ENCODE results near the gene DZIP1L.
"Not testable (repeated sequence)": the region's sequence is repeated elsewhere in the genome, so short reads cannot be mapped to it uniquely, and the experiment has no call there.

Gene DZIP1L

DNA sequence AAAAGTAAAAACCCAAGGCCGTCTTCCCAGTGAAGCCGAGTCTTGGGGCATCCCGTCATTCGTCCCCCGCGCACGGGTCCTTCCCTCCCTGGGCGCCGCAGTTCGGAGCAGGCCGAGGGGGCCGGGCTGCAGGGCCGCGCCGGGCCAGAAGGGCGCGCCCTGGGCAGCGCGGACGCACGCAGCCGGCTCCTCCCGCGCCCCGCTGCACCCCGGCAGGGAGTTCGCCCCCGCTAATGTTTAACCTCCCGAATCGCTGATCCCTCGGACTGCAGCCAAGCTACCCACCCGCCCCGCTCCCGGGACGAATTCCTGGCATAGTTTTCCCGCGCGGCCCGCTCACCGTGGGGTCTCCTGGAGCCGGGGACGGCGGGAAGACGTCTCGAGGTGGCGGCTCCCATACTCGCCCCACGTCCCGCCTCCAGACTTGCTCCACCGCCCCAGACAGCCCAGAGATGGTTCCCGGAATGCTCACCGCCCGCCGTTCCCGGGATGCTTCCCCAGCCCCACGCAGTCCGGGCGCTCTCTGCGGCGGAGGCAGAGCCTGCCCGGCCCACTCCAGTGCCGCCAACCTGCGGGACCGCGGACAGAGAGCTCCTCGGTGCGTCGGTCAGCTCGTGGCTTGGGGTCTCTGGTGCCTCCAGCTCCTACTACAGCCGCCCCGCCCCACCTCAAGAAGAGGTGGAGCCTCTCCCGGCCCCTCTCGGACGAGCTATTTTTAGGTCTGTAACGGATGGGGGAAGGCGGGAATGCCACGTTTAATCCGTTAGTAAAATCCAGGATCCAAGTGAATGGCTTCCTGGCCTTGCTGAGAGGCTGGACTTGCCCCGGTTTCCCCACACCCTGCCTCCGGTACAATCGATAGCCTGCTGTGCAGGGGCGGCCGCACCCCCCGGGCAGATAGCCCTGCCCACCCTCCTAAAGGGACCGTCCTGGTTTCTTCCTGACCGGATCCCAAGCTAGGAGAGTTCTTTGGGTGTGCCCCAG, at the start of gene DZIP1L:
TSS of gene DZIP1L (minus strand) at position 621 of the 984 bp plus-strand sequence. CDS start 11,637 bp downstream, outside the sequence.
- in situ Hi-C loops (cut with MboI; ENCODE audit: low sequenced_read_pairs) = no loop called here

GRCh38 chr3:138165061-138165460, 49.7 kb upstream of the DZIP1L start:
- in situ Hi-C loops (cut with MboI; ENCODE audit: low sequenced_read_pairs) = no loop called here

DNA sequence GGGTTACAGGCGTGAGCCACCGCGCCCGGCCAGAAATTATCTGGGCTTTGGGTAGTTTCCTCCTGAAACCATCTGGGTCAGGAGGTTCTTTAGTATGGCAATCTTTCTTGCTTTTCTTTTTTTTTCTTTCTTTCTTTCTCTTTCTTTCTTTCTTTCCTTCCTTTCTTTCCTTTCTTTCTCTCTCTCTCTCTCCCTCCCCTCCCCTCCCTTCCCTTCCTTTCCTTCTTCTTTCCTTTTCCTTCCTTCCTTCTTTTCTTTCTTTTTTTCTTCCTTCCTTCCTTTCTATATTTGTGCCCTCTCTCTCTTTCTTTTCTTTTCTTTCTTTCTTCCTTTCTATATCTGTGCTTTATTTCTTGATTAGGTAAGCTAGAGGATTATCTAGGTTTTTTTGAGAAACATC, 42.3 kb upstream of the DZIP1L start:
- in situ Hi-C loops (cut with MboI; ENCODE audit: low sequenced_read_pairs) = no loop called here

DNA sequence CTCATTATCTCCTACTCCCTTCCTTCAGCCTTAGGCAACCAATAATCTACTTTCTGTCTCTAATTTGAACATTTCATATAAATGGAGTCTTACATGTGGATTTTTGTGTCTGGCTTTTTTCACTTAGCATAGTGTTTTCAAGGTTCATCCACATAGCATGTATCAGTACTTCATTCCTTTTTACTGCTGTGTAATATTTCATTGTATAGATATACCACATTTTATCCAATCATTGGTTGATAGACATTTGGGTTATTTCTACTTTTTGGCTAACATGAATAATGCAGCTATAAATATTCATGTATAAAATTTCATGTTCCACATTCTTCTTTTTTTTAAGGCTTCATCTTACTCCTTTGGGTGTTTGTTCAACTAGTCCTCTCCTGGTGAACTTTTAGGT, 39.1 kb upstream of the DZIP1L start:
- in situ Hi-C loops (cut with MboI; ENCODE audit: low sequenced_read_pairs) = no loop called here

DNA sequence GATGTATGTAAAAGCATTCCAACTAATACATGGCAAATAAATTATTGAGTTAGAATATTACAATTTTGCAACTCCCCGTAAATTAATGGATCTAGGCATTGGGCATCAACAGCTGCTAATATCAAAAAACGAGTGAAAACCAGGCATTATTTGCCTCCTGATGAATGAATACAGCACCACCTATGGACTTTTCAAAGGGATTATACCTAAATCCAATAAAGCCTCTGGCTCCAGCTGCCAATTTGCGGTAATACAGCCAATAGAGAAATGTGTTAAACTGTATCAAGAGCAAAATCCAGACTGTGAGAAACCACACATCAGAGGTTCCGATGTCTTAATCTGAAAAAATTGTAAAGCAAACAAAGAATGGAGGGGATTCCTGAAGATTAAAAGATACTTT, 33.1 kb upstream of the DZIP1L start:
- in situ Hi-C loops (cut with MboI; ENCODE audit: low sequenced_read_pairs) = no loop called here

DNA sequence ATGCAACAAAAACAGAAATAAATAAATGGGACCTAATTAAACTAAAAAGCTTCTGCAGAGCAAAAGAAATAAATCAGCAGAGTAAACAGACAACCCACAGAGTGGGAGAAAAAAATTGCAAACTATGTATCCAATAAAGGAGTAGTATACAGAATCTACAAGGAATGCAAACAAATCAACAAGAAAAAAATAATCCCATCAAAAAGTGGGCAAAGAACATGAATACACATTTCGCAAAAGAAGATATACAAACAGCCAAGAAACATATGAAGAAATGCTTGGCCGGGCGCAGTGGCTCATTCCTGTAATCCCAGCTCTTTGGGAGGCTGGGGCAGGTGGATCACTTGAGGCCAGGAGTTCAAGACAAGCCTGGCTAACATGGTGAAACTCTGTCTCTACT, 26.8 kb upstream of the DZIP1L start:
- in situ Hi-C loops (cut with MboI; ENCODE audit: low sequenced_read_pairs) = not testable (repeated sequence)

DNA sequence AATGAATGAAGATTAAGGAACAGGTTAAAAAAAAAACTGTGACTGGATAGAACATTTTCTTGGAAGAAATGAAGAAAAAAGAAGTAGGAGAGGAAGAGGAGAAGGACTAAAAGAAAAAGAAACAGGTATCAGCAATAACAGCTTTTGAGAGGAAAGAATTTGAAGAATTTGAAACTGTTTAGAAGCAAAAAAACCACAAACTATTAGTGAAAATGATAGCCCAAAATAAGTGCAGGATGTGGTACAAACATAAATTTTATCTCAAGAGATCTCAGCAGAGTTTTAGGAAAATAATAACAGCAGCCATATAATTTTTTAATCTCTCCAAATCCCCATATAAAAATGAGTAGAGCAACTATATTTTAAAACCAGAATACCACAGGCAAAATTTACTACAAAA, 25.5 kb upstream of the DZIP1L start:
- in situ Hi-C loops (cut with MboI; ENCODE audit: low sequenced_read_pairs) = no loop called here

DNA sequence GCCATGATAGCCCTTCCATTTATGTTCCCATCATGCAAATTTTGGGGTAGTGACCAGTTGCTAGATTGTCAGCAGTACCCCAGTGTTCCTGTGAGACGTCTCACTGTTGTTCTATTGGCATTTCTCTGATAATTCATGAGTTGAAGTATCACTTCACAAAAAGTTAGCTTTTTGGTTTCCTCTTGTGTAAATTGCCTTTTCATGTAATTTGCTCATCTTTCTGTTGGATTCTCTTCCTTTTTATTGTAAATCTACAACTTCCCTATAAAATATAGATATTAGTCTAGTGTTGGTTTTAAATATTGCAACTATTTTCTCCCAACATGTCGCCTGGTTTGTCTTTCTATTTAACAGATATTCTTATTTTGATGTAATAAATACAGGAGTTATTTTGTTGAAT, 24.3 kb upstream of the DZIP1L start:
- in situ Hi-C loops (cut with MboI; ENCODE audit: low sequenced_read_pairs) = no loop called here

DNA sequence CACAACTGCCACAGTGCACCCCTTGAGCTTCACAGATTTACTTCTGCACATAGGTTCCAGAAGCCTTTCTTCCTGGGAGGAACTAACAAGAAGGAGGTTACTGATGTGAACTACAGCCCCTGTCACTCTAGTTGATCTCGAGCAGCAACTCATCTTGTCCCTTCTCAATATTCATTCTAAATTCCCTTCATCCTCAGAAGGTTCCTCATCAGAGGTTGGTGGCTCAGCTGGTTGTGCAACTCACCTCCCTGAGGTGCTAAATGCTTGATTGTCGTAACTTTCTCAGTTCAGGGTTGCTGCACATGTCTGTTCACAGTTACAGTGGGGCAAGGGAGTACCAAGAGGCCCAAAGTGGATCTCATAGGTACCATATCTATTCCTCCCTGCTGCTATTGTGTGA, 22.5 kb upstream of the DZIP1L start:
- in situ Hi-C loops (cut with MboI; ENCODE audit: low sequenced_read_pairs) = no loop called here

DNA sequence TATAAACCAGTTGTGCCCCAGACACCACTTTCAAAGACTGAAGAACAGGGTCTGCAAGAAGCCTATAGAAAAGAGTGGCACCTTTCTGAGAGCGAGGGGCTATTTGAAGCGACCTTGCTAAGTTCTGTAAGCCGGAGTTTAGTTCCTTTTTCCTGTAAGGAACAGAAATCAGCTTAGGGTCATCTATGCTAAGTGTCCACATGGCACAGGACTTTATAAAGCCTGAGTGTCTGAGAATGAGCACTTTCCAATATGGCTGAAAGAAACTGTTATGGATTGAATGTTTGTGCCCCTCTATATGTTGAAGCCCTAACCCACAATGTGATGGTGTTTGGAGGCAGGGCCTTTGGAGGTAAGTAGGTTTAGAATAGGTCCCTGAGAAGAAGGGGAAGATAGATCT, 20.8 kb upstream of the DZIP1L start:
- in situ Hi-C loops (cut with MboI; ENCODE audit: low sequenced_read_pairs) = no loop called here

- in situ Hi-C loops (cut with MboI; ENCODE audit: low sequenced_read_pairs) = no loop called here
Measured at GRCh38 chr3:138135833-138136194, 20.4 kb upstream of the DZIP1L start.

DNA sequence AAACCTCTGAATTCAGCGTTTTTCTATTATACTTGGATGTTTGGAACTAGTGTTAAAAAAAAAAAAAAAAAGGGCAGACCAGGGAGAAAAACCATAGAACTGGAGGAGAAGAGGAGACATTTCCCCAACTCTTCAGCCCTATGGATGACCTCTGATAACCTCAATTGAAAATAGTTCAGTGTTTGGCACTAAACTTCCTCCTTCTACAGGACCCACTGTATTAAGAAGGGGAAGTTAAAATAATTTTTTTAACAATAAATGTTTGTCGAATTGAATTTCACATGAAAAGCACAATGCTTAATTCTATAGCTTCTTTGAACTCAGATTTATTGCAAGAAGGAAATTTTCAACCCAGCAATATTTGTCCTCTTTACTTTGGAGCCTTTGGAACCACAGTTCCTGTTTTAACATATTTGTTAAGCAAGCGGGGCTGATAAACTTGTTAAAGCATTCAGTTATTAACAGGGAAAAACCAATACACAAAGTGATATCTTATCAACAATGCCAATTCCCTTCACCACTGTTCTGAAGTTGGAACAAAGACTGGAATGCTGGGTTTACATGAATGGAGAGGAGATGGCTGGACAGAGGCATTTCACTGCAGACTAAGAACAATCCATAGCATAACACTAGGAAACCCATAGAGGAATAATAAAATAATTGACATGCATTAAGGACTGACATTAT, 19.9 kb upstream of the DZIP1L start:
- in situ Hi-C loops (cut with MboI; ENCODE audit: low sequenced_read_pairs) = no loop called here

DNA sequence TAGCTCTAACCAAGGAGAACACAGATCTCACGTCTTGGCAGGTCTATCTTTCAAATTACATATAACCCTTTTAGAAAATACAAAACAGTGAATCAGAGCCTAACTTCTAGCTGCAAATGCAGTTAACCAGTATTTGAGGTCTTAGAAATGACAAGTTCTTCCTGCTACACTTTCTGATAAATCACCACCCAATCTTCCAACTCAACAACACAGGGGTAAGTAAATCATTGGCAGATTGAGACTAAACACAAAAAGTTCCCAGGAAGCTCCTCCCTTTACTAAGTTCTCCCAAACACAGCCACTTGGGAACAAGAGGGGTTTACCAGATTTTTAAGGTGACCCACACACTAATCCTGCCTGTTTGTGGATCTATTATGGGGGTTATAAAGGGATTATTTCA, 16.8 kb upstream of the DZIP1L start, which contains the start of gene A4GNT:
TSS of gene A4GNT (minus strand) at position 152 of the 400 bp plus-strand sequence. CDS start 1,134 bp downstream, outside the sequence.
- in situ Hi-C loops (cut with MboI; ENCODE audit: low sequenced_read_pairs) = no loop called here

DNA sequence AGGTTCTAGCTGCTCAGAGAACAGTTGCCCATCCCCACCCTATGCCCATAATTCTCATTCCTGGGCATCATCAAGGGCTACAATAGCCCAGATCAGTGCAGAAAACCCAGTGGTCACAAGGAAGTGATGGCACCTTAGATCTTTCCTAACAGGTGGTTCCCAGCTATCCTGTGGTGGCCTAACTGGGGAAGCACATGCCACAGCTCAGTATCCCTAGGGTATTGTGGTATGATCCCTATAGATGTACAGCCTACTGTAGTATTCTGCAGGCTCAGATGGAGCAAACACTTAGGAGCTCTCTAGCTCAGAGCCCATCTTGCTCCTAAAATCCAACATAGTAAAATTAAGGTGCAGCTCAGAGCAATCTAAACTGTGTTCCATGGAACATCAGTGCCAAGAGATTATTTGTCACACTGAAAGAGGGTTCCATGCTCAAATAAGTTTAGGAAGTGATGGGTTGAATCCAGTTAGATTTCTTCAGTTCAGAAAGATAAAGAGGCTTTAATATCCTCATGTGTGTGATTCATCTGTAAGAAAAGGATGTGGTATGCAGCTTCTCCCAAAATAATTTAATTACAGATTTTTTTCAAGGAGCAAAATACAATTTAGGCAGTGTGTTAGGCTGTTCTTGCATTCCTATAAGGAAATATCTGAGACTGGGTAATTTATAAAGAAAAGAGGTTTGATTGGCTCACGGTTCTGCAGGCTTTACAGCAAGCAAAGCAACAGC, 12.4 kb upstream of the DZIP1L start:
- in situ Hi-C loops (cut with MboI; ENCODE audit: low sequenced_read_pairs) = no loop called here

- in situ Hi-C loops (cut with MboI; ENCODE audit: low sequenced_read_pairs) = no loop called here
Measured at GRCh38 chr3:138125548-138126221, 10.3 kb upstream of the DZIP1L start.

- in situ Hi-C loops (cut with MboI; ENCODE audit: low sequenced_read_pairs) = no loop called here
Measured at GRCh38 chr3:138124706-138125355, 9.4 kb upstream of the DZIP1L start.

DNA sequence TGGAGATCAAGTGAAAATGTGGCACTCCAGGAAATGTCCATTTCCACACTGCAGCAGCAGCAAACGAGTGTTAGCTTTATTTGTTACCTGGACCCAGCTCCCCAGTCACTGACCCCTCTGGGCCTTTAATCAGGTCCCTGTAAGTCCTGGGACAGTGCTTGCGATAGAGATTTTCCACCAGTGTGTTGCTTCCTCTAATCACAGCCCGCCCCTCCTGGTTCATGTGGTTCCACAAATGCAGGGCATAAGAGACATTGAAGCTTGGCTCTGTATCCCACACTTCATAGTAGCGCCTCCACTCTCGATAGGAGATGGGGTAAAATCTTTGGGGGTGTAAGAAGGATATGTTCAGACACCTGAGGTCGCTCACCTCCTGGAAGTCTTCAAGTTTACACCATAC, 8.8 kb upstream of the DZIP1L start:
- in situ Hi-C loops (cut with MboI; ENCODE audit: low sequenced_read_pairs) = no loop called here

DNA sequence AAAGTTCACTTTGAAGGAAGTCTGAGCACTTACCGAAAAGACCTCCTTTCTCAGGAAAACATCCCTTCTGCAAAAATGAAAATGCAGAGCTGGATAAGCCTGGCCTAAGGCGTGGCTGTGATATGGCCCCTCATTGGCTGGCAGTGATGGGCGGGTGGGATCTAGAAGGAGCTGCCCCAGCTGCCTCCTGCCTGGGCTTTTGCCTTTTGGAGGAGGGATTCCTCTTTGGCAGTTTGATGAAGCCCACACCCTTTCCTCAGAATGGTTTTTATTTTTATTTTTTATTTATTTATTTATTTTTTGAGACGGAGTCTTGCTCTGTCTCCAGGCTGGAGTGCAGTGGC, 4.0 kb upstream of the DZIP1L start:
- in situ Hi-C loops (cut with MboI; ENCODE audit: low sequenced_read_pairs) = no loop called here

DNA sequence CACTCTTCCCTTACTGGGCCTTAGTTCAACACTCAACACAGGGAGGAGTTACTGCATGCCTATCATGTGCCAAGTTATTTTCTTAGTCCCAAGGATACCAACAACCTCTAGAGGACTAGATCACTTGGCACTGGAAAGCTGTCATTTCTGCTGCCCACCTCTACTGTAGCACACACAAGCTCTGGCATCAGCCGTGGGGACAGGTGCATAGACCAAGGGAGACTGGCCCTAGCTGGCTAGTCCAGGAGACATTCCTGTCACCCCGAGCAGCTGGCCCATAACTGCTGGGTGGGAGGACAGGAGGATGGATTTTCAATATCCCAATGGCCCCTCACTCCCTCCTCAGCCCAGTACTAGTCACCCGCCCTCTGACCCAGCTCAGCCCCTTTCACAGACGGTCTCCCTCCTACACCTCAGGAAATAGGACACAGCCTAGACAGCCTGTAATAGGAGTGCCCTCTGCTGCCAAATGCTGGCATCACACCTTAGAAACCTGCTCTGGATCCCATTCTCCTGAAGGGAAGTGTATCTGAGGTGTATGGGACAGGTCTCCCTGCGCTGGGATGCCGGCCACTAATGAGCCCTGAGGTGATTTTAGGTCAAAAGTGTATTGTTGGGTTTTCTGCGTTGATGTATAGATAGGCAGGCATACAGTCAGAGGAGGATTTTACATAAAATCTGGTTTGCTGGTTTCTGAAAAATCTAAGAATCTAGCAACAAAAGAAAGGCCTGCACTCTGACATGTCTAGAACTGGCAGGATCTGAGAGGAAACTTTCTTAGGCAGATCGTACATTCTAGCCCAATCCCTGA, 3.4 kb upstream of the DZIP1L start:
- in situ Hi-C loops (cut with MboI; ENCODE audit: low sequenced_read_pairs) = no loop called here
